ENCODE data around the gene IFT80.
A peak's percentile ranks its signal among the peaks of the same experiment; 100 is the strongest.
"Not testable (repeated sequence)": the region's sequence is repeated elsewhere in the genome, so short reads cannot be mapped to it uniquely, and the experiment has no call there.

IFT80 gene

DNA sequence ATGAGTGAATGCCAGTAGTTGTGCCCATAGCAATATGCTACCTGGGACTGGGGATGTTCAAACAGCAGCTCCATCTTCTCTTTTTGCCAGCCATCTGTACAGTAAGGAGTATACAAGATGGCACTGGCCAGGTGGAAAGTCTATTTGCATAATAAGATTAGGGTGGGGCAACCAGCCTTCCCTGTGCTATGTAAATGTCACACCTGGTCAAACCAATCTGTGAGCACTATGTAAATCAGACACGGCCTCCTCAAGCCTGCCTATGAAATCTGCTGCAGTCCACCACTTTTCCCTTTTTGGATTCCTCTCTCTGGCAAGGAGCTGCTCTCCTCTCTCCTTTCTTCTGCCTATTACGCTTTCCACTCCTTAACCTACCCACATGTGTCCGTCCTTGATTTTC is 120.8 kb downstream of the IFT80 start:
- no peak for DNase-seq

- DNase-seq = no peak
Observed at GRCh38 chr3:160265088-160265487, 133.9 kb downstream of the IFT80 start.

DNA sequence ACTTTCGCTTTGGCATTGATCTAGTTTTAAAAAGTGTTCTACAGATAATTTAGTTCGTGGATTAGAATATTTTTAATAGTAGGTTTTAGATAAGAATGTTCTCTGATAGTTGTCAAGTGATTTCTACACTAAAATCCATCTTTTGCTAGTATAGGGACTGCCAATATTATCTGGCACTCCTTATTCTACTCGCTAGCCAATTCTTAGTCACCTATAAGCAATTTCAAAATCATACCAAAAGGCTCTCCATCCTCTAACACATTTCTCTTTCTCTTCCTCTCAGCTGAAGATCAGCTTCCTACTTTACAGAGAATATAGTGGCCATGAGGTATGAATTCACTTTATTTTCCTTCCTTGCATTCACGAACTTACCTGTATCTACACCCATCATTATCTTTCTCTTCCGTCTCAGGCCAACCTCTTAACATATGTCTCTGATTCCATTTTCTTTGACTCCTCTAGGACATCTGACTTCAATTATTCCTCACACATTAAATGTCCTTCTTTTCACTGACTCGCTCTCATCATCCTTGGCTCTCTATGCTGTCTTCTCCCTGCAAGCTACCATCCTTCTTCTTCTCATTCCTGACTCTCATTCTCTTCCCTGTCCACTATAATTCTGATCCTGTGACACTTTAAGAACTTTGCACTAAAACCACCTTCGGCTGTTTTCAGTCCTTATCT is 138.3 kb downstream of the IFT80 start:
- no peak for DNase-seq

DNA sequence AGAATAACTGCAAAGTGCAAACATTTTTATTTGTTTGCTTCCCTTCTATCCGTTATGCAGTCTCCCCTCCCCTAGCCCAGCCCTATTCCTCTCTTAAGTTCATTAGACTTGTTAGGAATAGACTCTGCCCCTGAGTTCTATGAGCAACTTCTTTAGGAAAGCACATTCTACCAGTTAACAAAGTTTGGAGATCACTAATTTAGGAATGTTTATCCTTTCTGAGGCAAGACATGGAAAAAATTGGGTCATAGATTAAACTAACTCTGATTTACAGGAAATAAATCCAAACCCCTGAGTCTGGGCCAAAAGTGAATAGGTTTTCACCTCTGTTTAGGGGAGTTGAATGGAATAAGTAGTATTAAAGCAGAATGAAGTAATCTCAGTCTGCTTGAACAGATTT is 139.4 kb downstream of the IFT80 start:
- no peak for DNase-seq

GRCh38 chr3:160257606-160258005 is 141.4 kb downstream of the IFT80 start:
- no peak for DNase-seq

- no peak for DNase-seq
Observed at GRCh38 chr3:160253298-160253697, 145.7 kb downstream of the IFT80 start.

- DNase-seq = no peak
Observed at GRCh38 chr3:160247766-160248165, 151.3 kb downstream of the IFT80 start.

GRCh38 chr3:160245261-160245800 is 153.7 kb downstream of the IFT80 start:
- no peak for DNase-seq

- not testable (repeated sequence) for DNase-seq
Observed at GRCh38 chr3:160240719-160241118, 158.3 kb downstream of the IFT80 start.

- no peak for DNase-seq
Observed at GRCh38 chr3:160232014-160232413, 167.0 kb downstream of the IFT80 start.

- no peak for DNase-seq
Observed at GRCh38 chr3:160227419-160227818, 171.6 kb downstream of the IFT80 start.

DNA sequence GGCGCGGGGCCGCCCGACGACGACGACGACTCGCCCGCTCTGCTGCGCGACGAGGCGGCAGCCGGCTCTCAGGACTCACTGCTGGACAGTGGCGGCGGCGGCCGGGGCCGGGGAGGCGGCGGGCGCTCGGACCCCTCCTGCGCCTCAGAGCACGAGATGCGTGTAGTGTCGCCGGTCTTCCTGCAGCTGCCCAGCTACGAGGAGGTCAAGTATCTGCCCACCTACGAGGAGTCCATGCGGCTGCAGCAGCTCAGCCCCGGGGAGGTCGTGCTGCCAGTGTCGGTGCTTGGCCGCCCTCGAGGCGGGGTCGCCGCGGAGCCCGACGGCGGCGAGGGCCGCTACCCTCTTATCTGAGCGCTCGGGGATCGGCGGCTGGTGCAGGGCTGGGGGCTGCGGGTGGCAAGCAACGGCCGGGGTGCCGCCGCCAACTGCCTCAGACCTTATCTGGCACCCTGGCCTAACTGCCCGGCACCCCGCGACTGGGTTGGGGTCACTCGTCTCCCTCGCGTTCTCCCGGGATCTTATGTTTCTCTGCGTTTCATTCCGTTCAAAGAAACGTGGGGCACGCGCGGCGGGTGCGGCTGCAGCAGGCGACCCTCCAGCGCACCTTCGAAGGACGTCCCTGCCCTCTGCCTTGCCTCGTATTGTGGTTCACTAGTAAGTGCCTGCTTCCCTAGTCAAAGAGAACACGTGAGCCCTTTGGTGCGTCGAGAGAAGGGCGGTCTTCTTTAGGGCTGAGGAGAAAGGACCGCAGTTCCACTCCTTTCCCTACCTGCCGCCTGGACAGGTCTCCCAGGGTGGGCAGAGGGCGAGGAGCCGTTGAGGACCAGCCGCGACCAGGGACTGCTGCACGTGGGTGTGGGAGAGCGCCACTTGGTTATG is 172.8 kb downstream of the IFT80 start:
- no peak for DNase-seq

DNA sequence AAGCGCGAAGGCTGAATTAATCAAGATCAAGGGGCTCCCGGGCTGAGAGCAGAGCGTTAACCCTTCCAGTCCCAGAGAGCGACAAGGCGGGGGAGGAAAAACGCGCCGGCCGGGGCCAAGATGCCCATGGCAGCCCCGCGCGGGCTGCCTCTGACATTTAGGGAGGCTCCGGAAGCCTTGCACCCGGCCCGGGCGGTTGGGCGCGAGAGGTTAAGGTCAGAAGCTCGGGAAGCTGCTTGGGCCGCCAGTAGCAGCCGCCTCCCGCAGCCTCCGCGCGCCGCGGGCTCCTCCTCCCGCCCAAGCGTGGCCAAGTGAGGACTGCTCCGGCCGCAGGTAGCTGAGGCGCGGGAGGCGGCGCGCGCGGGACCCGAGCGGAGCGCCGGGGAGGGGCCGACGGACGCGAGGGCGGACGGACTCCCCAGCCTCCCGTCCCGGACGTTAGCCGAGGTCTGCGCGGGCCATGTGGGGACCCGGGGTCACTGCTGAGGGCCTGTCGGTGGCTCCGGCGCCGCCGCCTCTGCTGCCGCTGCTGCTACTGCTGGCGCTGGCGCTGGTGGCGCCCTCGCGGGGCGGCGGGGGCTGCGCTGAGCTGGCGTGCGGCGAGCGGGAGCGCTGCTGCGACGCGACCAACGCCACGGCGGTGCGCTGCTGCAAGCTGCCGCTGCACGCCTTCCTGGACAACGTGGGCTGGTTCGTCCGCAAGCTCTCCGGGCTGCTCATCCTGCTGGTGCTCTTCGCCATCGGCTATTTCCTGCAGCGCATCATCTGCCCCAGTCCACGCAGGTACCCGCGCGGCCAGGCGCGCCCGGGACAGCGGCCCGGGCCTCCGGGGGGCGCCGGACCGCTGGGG is 173.6 kb downstream of the IFT80 start, which contains the start of gene C3orf80:
Gene C3orf80 (plus strand): TSS at position 247 of the 850 bp plus-strand sequence. CDS start 214 bp downstream, at position 461.
- peak in 34 of 56 donors; percentile 12 to 72 (median 38) for DNase-seq

DNA sequence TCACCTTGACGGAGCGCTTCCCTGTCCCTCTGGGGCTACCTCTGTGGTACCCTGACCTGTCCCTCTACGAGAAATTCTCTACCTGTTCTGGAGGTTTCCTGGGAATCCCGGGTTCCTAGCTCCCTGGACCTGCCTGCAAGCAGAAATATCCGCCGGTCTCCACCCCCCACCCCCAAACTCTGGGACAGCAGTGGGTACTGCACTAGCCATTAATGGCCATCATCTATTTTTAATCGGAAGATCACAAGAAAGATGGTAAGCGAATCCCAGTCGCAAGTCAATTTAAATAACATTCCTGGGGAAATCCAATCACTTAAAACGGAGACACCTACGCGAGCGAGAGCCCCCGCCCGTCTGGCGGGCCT is 174.2 kb downstream of the IFT80 start:
- peak in 8 of 56 donors; percentile 20 to 56 (median 36) for DNase-seq

DNA sequence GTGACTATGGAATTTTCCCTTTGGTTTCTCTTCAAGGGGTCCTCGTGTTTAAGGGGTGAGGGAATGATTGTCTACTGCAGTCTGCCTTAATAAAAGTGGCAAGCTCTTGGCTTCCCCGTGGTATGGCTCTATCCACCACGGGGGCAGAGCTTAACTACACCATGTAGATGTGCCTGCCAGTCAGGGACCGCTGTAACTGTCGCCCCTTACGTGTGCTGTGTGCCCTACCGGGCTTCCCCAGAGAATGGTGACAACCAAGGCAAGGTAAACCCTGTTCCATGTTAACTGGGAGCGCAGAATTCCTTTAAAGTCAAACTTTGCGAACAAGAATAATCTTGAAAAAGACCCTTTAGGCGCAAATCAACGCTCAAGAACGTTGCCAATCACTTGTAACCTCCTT is 174.8 kb downstream of the IFT80 start:
- DNase-seq = peak in 1 of 56 donors; percentile 13

DNA sequence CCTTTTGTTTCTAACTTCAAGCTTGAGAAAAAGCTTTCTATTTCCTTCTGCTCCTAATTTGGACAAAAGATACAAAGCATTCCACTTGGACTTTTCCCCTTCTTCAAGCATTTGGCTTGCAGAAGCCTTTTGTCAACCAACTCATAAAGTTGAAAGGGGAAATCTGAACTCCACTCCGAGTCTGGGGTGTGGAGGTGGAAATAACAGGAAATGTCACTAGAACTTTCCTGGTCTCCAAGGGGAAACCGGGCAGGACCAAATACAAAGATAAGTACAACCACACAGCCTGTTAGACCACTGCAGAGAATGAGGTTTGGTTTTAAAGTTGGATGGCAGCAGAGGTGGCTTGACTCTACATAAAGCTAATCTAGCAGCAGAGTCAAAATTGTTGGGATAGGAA is 178.0 kb downstream of the IFT80 start:
- no peak for DNase-seq

DNA sequence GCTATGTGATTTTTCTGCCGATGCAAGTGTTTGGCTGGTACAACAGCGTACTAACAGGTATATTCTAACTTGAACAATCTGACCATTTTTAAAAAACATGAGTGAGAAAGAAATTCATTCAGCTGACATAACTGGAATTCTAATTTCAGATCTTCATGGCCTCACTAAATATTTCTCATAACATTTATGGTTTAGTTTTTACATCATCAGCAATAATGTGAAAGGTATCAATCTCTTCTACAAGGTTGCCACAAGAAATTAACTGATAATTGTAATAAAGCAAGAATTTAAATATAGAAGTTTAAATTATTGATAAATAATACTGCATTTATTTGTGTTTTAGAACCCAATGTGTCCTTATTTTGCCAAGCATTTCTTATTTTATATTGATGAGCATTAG is 179.0 kb downstream of the IFT80 start:
- DNase-seq = no peak

- no peak for DNase-seq
Observed at GRCh38 chr3:160218136-160218535, 180.9 kb downstream of the IFT80 start.

GRCh38 chr3:160217675-160218074 is 181.3 kb downstream of the IFT80 start:
- DNase-seq = no peak

DNA sequence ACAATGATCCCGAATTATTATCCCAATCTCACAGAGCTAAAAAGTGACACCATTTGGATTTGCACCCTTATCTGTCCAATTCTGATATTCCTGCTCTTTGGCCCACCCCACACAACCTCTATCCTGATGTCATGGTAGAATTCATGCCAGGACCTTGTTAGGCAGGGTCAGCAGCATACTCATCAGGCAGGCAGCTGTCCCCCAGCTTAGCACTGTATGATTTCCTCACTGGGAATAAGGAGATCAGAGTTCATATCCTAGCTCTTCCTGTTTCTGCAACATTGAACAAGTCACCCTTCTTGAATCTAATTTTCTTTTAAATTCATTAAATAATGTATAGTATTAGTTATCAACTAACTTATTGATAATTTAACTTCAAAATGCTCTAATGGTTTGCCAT is 185.8 kb downstream of the IFT80 start:
- no peak for DNase-seq

DNA sequence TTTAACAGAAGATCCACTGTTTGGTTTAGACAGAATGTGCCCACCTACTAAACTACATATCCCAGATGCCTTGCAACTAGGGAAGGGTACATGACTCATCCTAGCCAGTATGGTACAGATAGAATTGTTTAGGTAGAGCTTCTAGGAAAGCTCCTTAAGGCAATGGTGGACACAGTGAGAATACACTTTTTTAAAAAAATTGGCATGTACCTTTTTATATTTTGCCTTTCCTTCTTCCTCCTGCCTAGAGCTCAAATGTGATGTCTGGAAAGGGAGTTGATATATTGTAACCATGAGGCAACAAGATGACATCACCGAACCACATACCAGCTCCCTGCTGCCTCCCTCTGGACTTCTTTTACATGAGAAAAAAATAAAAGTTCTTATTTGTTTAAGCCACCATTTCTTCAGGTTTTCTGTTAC is 188.2 kb downstream of the IFT80 start:
- no peak for DNase-seq

Data from amygdala (tissue), 56 donors.